HCT116 (cell line): Measurements from ENCODE around the gene PRODH. TPM values are rescaled to one million over a fixed set of nuclear protein-coding genes. Genes with fewer than 3 reads are reported as not detected.

Source experiments
- ATAC-seq: fragments of 200-7000 bp; cut with Tn5 transposase; 2 replicates; pipeline ENCODE4 v1.9.1; 2020; ENCODE audit warnings: mild to moderate bottlenecking, moderate library complexity
- BruUV-seq: library from RNA; stranded (reverse); fragments of 400-500 nt; replicated peaks from 2 replicates; lab custom pipeline; 2021; lab: Mats Ljungman, UMichigan
- CTCF ChIA-PET: fragments of 300-600 bp; sonication (Branson Sonifier 250); formaldehyde crosslinking; loops from one replicate; lab custom pipeline; 2021; ENCODE audit warnings: antibody characterized with exemption; lab: Charles Lee
- POLR2A ChIA-PET: fragments of 300-600, 350-600 bp; sonication (Branson Sonifier 250); formaldehyde crosslinking; loops from one replicate; lab custom pipeline; 2021; ENCODE audit warnings: antibody characterized with exemption; lab: Charles Lee
- RAD21 ChIA-PET, 2 experiments: fragments of 300-600 bp; sonication (Branson Sonifier 250); formaldehyde crosslinking; loops; one replicate each; lab custom pipeline; 2023; ENCODE audit warnings: low total read pairs in 2 of 2; ENCODE audit not compliant: uncharacterized antibody in 2 of 2, unreplicated experiment in 2 of 2, low non-redundant PET in 1 of 2; lab: Charles Lee
- DNase-seq: peaks from one replicate; pipeline ENCODE4 v3.0.0-alpha.2; 2010; ENCODE audit warnings: low read depth, low spot score
- H2AFZ ChIP-seq: fragments of 200-600 bp; shearing (Covaris generic), sonication (generic); 2 replicates; pipeline ENCODE4 v1.6.1; 2017; ENCODE audit warnings: low read depth, mixed run types, mixed read lengths, antibody characterized with exemption, low read length; ENCODE audit not compliant: poor library complexity, severe bottlenecking
- H3K27ac ChIP-seq: 2 replicates; pipeline ENCODE4 v1.5.1; 2012; ENCODE audit warnings: low read depth, low read length
- H3K27me3 ChIP-seq: fragments of 200-600 bp; sonication (generic); 2 replicates; pipeline ENCODE4 v1.6.1; 2016; ENCODE audit warnings: mixed run types, low read length, mixed read lengths; ENCODE audit not compliant: insufficient read depth
- H3K36me3 ChIP-seq, 2 experiments: fragments of 200-500 bp in 1 of 2; fragments of 200-600 bp in 1 of 2; sonication (Bioruptor generic) in 1 of 2; sonication (generic) in 1 of 2; 2 replicates each; pipeline versions ENCODE4 v1.5.1 to v1.6.1; 2014 to 2016; ENCODE audit warnings: low read length in 2 of 2, inconsistent platforms in 1 of 2, mixed read lengths in 1 of 2, mixed run types in 1 of 2; ENCODE audit not compliant: insufficient read depth in 2 of 2, control insufficient read depth in 1 of 2
- H3K4me1 ChIP-seq, 2 experiments: fragments of 200-600 bp in 1 of 2; sonication (generic) in 1 of 2; 2 replicates each; pipeline versions ENCODE4 v1.5.1 to v1.6.1; 2012 to 2017; ENCODE audit warnings: low read length in 2 of 2, inconsistent platforms in 1 of 2, mild to moderate bottlenecking in 1 of 2, mixed read lengths in 1 of 2, mixed run types in 1 of 2, moderate library complexity in 1 of 2; ENCODE audit not compliant: insufficient read depth in 2 of 2, control insufficient read depth in 1 of 2
- H3K4me2 ChIP-seq: fragments of 200-600 bp; sonication (generic); 2 replicates; pipeline ENCODE4 v1.6.1; 2017; ENCODE audit warnings: mixed run types, low read length, mixed read lengths
- H3K4me3 ChIP-seq, 2 experiments: fragments of 200-600 bp in 1 of 2; sonication (generic) in 1 of 2; replicated peaks in 1 of 2; 2 replicates each; pipeline ENCODE4 v1.5.1; 2011 to 2016; ENCODE audit warnings: low read length in 2 of 2, control low read depth in 1 of 2, low read depth in 1 of 2, mild to moderate bottlenecking in 1 of 2, mixed read lengths in 1 of 2, mixed run types in 1 of 2
- H3K79me2 ChIP-seq: fragments of 200-600 bp; sonication (generic); 2 replicates; pipeline ENCODE4 v1.6.1; 2017; ENCODE audit warnings: mild to moderate bottlenecking, mixed run types, low read length, moderate library complexity, mixed read lengths; ENCODE audit not compliant: insufficient read depth
- H3K9ac ChIP-seq: fragments of 200-600 bp; sonication (generic); 2 replicates; pipeline ENCODE4 v1.6.1; 2016; ENCODE audit warnings: low read length, mixed read lengths
- H3K9me2 ChIP-seq: fragments of 200-600 bp; sonication (generic), shearing (Covaris generic); 2 replicates; pipeline ENCODE4 v1.6.1; 2017; ENCODE audit warnings: mixed run types, mild to moderate bottlenecking, moderate library complexity; ENCODE audit not compliant: insufficient read depth
- H3K9me3 ChIP-seq, 2 experiments: fragments of 200-500 bp in 1 of 2; fragments of 200-600 bp in 1 of 2; sonication (Bioruptor generic) in 1 of 2; sonication (generic) in 1 of 2; 2 replicates each; pipeline ENCODE4 v1.6.1; 2014 to 2017; ENCODE audit warnings: low read length in 2 of 2, mixed read lengths in 2 of 2, inconsistent platforms in 1 of 2, low read depth in 1 of 2, mild to moderate bottlenecking in 1 of 2, mixed run types in 1 of 2, moderate library complexity in 1 of 2; ENCODE audit not compliant: control insufficient read depth in 1 of 2, insufficient read depth in 1 of 2
- H4K20me1 ChIP-seq: fragments of 200-600 bp; sonication (generic), shearing (Covaris generic); 2 replicates; pipeline ENCODE4 v1.6.1; 2017; ENCODE audit warnings: mixed run types, mild to moderate bottlenecking, moderate library complexity; ENCODE audit not compliant: insufficient read depth
- ATF3 ChIP-seq: IDR thresholded peaks from 2 replicates; pipeline ENCODE4 v1.6.1; 2012
- CBX3 ChIP-seq: IDR thresholded peaks from 2 replicates; pipeline ENCODE4 v1.6.1; 2012; ENCODE audit warnings: low read depth
- CTCF ChIP-seq, 3 experiments: fragments of 200-600 bp in 1 of 3; sonication (generic) in 1 of 3; IDR thresholded peaks in 2 of 3; conservative IDR thresholded peaks in 1 of 3; 2 replicates each; pipeline ENCODE4 v1.5.1; 2012 to 2017; ENCODE audit warnings: low read depth in 2 of 3, low read length in 2 of 3, antibody characterized with exemption in 1 of 3, borderline replicate concordance in 1 of 3, control low read depth in 1 of 3, mild to moderate bottlenecking in 1 of 3, mixed read lengths in 1 of 3, mixed run types in 1 of 3, moderate library complexity in 1 of 3; ENCODE audit not compliant: insufficient read depth in 1 of 3
- ELF1 ChIP-seq: IDR thresholded peaks from 2 replicates; pipeline ENCODE4 v1.6.1; 2012; ENCODE audit warnings: low read depth, borderline replicate concordance
- EZH2 ChIP-seq: fragments of 200-600 bp; sonication (generic); IDR thresholded peaks from 2 replicates; pipeline ENCODE4 v1.6.1; 2017; ENCODE audit warnings: antibody characterized with exemption, mixed run types
- EZH2phosphoT487 ChIP-seq: fragments of 200-600 bp; IDR thresholded peaks from 2 replicates; pipeline ENCODE4 v1.6.1; 2018; ENCODE audit warnings: antibody characterized with exemption, borderline replicate concordance
- FOSL1 ChIP-seq: IDR thresholded peaks from 2 replicates; pipeline ENCODE4 v1.6.1; 2012; ENCODE audit warnings: low read depth
- SIN3A ChIP-seq: IDR thresholded peaks from 2 replicates; pipeline ENCODE4 v1.6.1; 2012; ENCODE audit warnings: low read depth
- SP1 ChIP-seq: IDR thresholded peaks from 2 replicates; pipeline ENCODE4 v1.6.1; 2012; ENCODE audit warnings: low read depth
- YY1 ChIP-seq: IDR thresholded peaks from 2 replicates; pipeline ENCODE4 v1.6.1; 2011; ENCODE audit warnings: low read length, low read depth, moderate library complexity, mild to moderate bottlenecking; ENCODE audit not compliant: insufficient replicate concordance; ENCODE audit errors: extremely low read depth
- ZBTB33 ChIP-seq: IDR thresholded peaks from 2 replicates; pipeline ENCODE4 v1.6.1; 2011; ENCODE audit warnings: mild to moderate bottlenecking, low read length, moderate library complexity; ENCODE audit not compliant: insufficient replicate concordance; ENCODE audit errors: extremely low read depth
- ZFX ChIP-seq: fragments of 450-650 bp; IDR thresholded peaks from 2 replicates; pipeline ENCODE4 v1.6.1; 2017
- intact Hi-C: fragments of 100-400 bp; cut with micrococcal nuclease; formaldehyde crosslinking; loops from 2 replicates; pipeline ENCODE4 v1.10.0; 2022
- total RNA-seq: library from RNA; stranded (reverse); gene quantifications from one replicate; pipeline ENCODE4 v1.2.1, GENCODE V29; 2021; ENCODE audit not compliant: unreplicated experiment
- TF ChIP-seq, protein P1 (sequence below): IDR thresholded peaks from 2 replicates; pipeline ENCODE4 v1.6.1; 2012; ENCODE audit warnings: low read depth

Gene PRODH
- total RNA-seq, 1 experiment from 2014 or later = 3.2 TPM

- TF ChIP-seq, protein P1, sequence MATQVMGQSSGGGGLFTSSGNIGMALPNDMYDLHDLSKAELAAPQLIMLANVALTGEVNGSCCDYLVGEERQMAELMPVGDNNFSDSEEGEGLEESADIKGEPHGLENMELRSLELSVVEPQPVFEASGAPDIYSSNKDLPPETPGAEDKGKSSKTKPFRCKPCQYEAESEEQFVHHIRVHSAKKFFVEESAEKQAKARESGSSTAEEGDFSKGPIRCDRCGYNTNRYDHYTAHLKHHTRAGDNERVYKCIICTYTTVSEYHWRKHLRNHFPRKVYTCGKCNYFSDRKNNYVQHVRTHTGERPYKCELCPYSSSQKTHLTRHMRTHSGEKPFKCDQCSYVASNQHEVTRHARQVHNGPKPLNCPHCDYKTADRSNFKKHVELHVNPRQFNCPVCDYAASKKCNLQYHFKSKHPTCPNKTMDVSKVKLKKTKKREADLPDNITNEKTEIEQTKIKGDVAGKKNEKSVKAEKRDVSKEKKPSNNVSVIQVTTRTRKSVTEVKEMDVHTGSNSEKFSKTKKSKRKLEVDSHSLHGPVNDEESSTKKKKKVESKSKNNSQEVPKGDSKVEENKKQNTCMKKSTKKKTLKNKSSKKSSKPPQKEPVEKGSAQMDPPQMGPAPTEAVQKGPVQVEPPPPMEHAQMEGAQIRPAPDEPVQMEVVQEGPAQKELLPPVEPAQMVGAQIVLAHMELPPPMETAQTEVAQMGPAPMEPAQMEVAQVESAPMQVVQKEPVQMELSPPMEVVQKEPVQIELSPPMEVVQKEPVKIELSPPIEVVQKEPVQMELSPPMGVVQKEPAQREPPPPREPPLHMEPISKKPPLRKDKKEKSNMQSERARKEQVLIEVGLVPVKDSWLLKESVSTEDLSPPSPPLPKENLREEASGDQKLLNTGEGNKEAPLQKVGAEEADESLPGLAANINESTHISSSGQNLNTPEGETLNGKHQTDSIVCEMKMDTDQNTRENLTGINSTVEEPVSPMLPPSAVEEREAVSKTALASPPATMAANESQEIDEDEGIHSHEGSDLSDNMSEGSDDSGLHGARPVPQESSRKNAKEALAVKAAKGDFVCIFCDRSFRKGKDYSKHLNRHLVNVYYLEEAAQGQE = no peak
- TF ChIP-seq ELF1 (no peak), ZFX (no peak), EZH2 (no peak), SP1 (no peak), CTCF (IDR thresholded peaks at IDR 0.05 in 2 of 3, conservative IDR thresholded peaks at IDR 0.05 in 1 of 3; ENCODE audit: borderline replicate concordance in 1 of 3, insufficient read depth in 1 of 3, low read depth in 2 of 3, low read length in 2 of 3) (no peak)
Observed at GRCh38 chr22:18927020-18927419, 9.1 kb downstream of the PRODH start (continued).

DNA sequence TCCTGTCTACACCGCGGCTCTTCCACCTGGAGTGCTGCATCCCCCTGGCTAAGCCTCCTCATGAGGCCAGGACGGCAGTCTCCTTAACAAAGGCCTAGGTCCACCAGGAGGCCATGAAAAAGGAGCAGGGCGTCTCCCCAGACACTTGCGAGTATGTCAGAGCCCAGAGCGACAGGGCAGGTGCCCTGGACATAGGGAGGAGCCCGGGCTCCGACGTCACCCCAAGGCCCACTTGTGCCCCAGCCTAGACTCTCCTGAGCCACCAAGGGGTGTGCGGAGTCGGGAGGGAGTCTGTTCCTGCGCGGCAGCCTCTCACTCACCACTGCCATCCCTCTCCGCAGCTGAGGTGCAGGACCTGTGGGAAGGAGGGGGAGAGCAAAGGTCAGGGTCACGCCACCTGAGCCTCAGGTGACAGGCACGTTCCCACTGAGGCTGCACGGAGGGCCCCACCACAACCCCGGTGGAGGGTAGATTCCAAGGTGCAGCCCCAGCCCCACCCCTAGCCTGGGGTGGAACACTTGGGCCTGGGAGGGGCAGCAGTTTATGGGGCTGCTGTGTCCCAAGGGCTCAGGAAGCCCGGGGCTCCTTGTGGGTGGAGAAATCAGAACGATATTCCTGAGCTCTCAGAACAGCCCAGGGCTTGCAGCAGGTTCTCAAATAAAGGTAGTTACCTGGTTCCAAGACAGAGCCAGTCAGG is 10.6 kb downstream of the PRODH start:
- H3K4me2 ChIP-seq = no peak overlapping the region
- DNase-seq = no peak
- H3K27me3 ChIP-seq = no peaks in the 10 kb centered on the region
- H3K9me2 ChIP-seq = no peaks in the 10 kb centered on the region
- no peaks in the 10 kb centered on the region for H3K36me3 ChIP-seq
- no TSS peak for BruUV-seq
- H3K9ac ChIP-seq = no peak overlapping the region
- H3K9me3 ChIP-seq = no peaks in the 10 kb centered on the region
- intact Hi-C loops = no loop called here
- no peaks in the 10 kb centered on the region for H3K79me2 ChIP-seq
- ChIA-PET RAD21 (no interaction called here), CTCF (no interaction called here), POLR2A (no interaction called here)
- H3K4me3 ChIP-seq = no peak overlapping the region
- H3K4me1 ChIP-seq = no peaks in the 10 kb centered on the region
- H3K27ac ChIP-seq = no peak overlapping the region
- H2AFZ ChIP-seq = no peak overlapping the region
- H4K20me1 ChIP-seq = no peaks in the 10 kb centered on the region
- no peak for ATAC-seq
- TF ChIP-seq ZFX (no peak), ZBTB33 (no peak), YY1 (no peak), CTCF (IDR thresholded peaks at IDR 0.05 in 2 of 3, conservative IDR thresholded peaks at IDR 0.05 in 1 of 3; ENCODE audit: borderline replicate concordance in 1 of 3, insufficient read depth in 1 of 3, low read depth in 2 of 3, low read length in 2 of 3) (no peak), ELF1 (no peak), ATF3 (no peak), SIN3A (no peak), EZH2phosphoT487 (no peak), CBX3 (no peak), FOSL1 (no peak)
